Calu3 (cell line): ENCODE results near the gene PSMA5. TPM values are rescaled to one million over a fixed set of nuclear protein-coding genes. Genes with fewer than 3 reads are reported as not detected.

Experiments used
- BruUV-seq: library from RNA; stranded (reverse); fragments of 400-500 nt; replicated peaks from 2 replicates; lab custom pipeline; 2021; lab: Mats Ljungman, UMichigan
- CTCF ChIA-PET: fragments of 300-600 bp; sonication (Branson Sonifier 250); formaldehyde crosslinking; loops from one replicate; lab custom pipeline; 2022; ENCODE audit warnings: antibody characterized with exemption; lab: Charles Lee
- DNase-seq: peaks from one replicate; pipeline ENCODE4 v3.0.0; 2022
- H3K27ac Mint-ChIP-seq: one replicate; pipeline ENCODE4 v1.8.0; 2022; ENCODE audit warnings: mixed read lengths; ENCODE audit not compliant: unreplicated experiment
- H3K27me3 Mint-ChIP-seq: one replicate; pipeline ENCODE4 v1.8.0; 2022; ENCODE audit warnings: mixed read lengths; ENCODE audit not compliant: unreplicated experiment
- H3K36me3 Mint-ChIP-seq: one replicate; pipeline ENCODE4 v1.8.0; 2022; ENCODE audit warnings: mild to moderate bottlenecking, moderate library complexity, mixed read lengths; ENCODE audit not compliant: insufficient read depth, unreplicated experiment
- H3K4me1 Mint-ChIP-seq: one replicate; pipeline ENCODE4 v1.8.0; 2022; ENCODE audit warnings: mild to moderate bottlenecking, low read depth, mixed read lengths; ENCODE audit not compliant: unreplicated experiment
- H3K4me3 Mint-ChIP-seq: one replicate; pipeline ENCODE4 v1.8.0; 2022; ENCODE audit warnings: mild to moderate bottlenecking, low read depth, moderate library complexity, mixed read lengths; ENCODE audit not compliant: unreplicated experiment
- H3K9me3 Mint-ChIP-seq: one replicate; pipeline ENCODE4 v1.8.0; 2022; ENCODE audit warnings: low read depth, mixed read lengths; ENCODE audit not compliant: unreplicated experiment
- intact Hi-C: fragments of 100-400 bp; cut with micrococcal nuclease; formaldehyde crosslinking; loops from one replicate; pipeline ENCODE4 v1.10.0; 2022; ENCODE audit not compliant: unreplicated experiment
- total RNA-seq: library from RNA; stranded (reverse); gene quantifications from 2 replicates; pipeline ENCODE4 v1.2.3, GENCODE V29; 2022
- TF ChIP-seq, protein P1 (sequence below): fragments of 200-600 bp; IDR thresholded peaks from one replicate; pipeline ENCODE4 v1.8.0; 2022; ENCODE audit warnings: antibody characterized with exemption; ENCODE audit not compliant: unreplicated experiment

PSMA5 gene
- total RNA-seq, 1 experiment from 2014 or later, result 121 TPM

DNA sequence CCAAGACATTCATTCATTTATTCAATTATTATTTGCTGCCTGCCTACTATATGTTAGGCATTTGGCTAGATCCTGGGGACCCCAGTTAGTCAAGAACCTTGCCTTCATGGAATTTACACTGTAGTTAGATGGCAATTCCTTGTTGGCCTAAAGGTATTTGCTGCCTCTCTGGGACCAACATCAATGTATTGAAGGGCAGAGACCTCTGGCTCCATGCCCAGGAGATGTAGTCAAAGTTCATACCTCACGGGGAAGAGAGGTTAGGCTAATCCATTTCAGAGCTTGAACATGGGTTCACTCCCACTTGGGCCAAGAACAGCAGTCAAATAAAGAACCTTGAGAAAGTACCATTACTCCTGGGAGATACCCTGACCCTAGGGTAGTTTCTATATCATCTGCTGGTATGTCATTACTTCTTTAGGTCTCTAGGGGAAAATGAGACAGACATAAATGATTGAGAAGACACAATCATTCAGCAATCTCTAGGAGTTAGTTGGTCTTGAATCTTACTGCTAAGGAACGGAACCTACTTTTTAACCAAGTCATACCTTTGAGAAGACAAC lies 60.5 kb downstream of the PSMA5 start:
- Mint-ChIP-seq H3K9me3 (no peaks in the 10 kb centered on the region), H3K4me1 (peaks cover 1% of the 10 kb centered on the region), H3K4me3 (no peak overlapping the region), H3K27me3 (no peaks in the 10 kb centered on the region), H3K27ac (no peak overlapping the region), H3K36me3 (no peaks in the 10 kb centered on the region)
- TF ChIP-seq, protein P1, sequence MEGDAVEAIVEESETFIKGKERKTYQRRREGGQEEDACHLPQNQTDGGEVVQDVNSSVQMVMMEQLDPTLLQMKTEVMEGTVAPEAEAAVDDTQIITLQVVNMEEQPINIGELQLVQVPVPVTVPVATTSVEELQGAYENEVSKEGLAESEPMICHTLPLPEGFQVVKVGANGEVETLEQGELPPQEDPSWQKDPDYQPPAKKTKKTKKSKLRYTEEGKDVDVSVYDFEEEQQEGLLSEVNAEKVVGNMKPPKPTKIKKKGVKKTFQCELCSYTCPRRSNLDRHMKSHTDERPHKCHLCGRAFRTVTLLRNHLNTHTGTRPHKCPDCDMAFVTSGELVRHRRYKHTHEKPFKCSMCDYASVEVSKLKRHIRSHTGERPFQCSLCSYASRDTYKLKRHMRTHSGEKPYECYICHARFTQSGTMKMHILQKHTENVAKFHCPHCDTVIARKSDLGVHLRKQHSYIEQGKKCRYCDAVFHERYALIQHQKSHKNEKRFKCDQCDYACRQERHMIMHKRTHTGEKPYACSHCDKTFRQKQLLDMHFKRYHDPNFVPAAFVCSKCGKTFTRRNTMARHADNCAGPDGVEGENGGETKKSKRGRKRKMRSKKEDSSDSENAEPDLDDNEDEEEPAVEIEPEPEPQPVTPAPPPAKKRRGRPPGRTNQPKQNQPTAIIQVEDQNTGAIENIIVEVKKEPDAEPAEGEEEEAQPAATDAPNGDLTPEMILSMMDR, result no peak
- CTCF ChIA-PET, result no interaction called here
- intact Hi-C loops, result no loop called here
- BruUV-seq, result no TSS peak
- no peak for DNase-seq

DNA sequence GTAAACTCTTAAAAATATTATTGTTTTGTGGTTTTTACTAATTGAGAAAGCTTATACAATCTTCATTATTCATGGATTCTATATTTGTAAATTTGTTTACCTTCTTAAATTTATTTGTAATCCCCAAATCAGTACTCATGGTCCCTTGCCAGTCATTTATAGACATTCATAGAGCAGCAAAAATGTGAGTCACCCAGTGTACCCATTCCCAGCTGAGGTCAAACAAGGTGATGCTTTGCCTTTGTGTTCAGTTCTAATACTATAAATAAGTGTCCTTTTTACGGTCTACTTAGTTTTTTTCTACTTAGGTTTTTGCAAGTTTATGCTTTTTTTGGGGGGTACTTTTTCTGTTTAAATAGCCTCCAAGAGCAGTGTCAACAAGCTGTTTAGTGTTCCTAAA lies 64.6 kb downstream of the PSMA5 start:
- no peak for DNase-seq
- H3K9me3 Mint-ChIP-seq, result no peaks in the 10 kb centered on the region
- no TSS peak for BruUV-seq
- no peaks in the 10 kb centered on the region for H3K4me1 Mint-ChIP-seq
- no peaks in the 10 kb centered on the region for H3K27me3 Mint-ChIP-seq
- no peak overlapping the region for H3K4me3 Mint-ChIP-seq
- intact Hi-C loops, result no loop called here
- TF ChIP-seq, protein P1, result no peak
- CTCF ChIA-PET, result no interaction called here
- H3K36me3 Mint-ChIP-seq, result no peaks in the 10 kb centered on the region
- no peak overlapping the region for H3K27ac Mint-ChIP-seq

DNA sequence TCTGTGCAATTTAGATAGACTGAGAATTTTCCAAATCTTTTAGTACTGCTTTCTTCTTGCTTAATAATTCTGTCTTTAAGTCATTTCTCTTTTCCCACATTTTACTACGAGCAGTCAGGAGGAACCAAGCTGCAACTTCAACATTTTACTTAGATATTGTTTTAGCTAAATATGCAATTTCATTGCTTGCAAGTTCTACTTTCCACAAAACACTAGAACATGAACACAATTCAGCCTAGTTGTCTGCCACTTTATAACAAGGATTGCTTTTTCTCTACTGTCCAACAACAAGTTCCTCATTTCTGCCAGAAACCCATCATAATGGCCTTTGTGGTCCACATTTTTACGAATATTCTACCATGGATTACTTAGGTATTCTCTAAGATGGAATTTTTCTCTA lies 65.2 kb downstream of the PSMA5 start:
- no peak for DNase-seq
- no peaks in the 10 kb centered on the region for H3K27me3 Mint-ChIP-seq
- no peak overlapping the region for H3K27ac Mint-ChIP-seq
- TF ChIP-seq, protein P1, result no peak
- intact Hi-C loops, result no loop called here
- no TSS peak for BruUV-seq
- H3K4me1 Mint-ChIP-seq, result no peaks in the 10 kb centered on the region
- no peaks in the 10 kb centered on the region for H3K9me3 Mint-ChIP-seq
- H3K4me3 Mint-ChIP-seq, result no peak overlapping the region
- no peaks in the 10 kb centered on the region for H3K36me3 Mint-ChIP-seq
- CTCF ChIA-PET, result no interaction called here

DNA sequence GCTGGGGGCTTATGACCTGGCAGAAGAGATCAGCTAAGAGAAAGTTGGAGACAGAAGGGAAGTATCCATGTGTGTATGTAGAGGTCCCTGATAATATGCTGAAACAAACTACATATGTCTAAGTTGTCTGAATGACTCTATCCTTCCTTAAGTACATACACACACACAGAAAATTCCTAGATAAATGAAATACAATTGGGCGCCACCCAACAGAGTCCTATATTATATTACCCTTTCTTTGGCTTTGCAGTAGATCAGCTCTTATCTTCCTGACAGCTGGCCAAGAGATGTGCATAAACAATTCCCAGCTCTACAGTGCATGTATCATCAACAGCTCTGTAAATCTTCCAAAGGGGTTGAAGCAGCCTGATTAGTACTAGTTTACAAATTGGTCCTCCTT lies 68.6 kb downstream of the PSMA5 start:
- no TSS peak for BruUV-seq
- no peaks in the 10 kb centered on the region for H3K9me3 Mint-ChIP-seq
- CTCF ChIA-PET, result no interaction called here
- H3K27me3 Mint-ChIP-seq, result no peaks in the 10 kb centered on the region
- H3K36me3 Mint-ChIP-seq, result peaks cover 6% of the 10 kb centered on the region
- DNase-seq, result no peak
- TF ChIP-seq, protein P1, result no peak
- H3K4me1 Mint-ChIP-seq, result no peaks in the 10 kb centered on the region
- no peak overlapping the region for H3K4me3 Mint-ChIP-seq
- H3K27ac Mint-ChIP-seq, result no peak overlapping the region
- intact Hi-C loops, result no loop called here
